Measurements from ENCODE around the gene TIMM8B.
A peak's percentile ranks its signal among the peaks of the same experiment; 100 is the strongest.
"Not testable (repeated sequence)": the region's sequence is repeated elsewhere in the genome, so short reads cannot be mapped to it uniquely, and the experiment has no call there.

TIMM8B gene

DNA sequence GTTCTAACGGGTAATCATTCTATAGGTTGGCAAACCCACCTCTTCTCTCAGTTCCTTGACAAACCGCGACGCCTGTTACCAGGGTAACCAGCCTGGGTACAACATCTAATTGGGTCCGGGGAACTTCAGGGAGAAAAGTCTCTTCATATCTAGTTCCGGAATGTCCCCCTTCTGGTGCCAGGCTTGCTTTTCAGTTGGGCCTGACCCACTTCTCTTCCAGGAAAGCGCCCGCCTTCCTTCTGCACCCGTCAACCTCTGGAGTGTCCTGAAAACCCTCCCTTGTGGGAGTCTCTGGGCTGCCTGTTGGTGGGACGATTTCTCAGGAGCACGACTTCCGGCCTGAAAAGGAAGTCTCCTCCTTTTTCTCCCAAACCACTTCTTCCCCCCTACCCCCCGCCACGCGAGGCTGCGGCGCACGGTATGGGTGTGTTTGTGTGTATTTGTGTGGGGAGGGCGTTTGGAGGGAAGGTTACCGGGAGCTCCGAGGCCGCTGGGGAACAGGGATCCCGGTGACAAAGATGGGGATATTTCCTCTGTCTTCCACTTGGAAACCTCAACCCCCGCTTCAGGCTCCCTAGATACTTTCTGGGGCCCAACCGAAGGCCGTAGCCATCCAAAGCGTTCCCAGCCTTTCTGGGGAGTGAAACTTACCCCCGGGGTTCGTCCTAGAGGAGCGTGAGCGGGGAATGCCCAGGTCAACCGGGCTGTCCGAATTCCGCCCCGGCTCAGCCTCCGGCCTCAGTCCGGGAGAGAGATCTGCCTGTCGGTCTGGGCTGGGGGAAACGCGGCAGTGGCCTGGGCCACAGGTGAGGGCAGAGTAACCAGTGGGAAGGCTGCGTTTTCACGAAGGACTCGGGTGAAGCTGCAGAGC, 12.4 kb downstream of the TIMM8B start, which contains the start of the genes NKAPD1 and PIH1D2:
Gene NKAPD1, plus strand, starts transcription at position 359 of the 871 bp plus-strand sequence. CDS start 1,276 bp downstream, outside the sequence.
Gene PIH1D2, minus strand, starts transcription at position 77 of the 871 bp plus-strand sequence. CDS start 843 bp downstream, outside the sequence.
- DNase-seq: peak; percentile 56

DNA sequence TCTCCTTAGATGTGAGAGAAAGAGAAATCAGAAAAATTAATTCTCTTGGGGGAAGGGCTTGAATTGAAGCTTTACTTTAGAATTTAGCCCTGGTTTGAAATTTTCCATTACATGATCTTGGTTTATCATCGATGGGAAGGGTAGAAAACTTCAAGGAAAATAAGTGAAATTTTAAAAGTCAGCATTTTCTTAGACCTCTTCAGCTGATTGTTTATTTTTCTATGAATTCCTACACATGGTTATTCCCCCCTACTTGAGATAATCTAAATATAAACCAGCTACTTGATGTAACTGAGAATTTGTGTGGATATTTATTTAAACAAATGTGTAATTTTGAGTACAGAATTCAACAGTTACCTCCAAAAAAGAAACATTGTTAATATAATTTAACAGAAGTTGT, 23.6 kb downstream of the TIMM8B start:
- DNase-seq: no peak

DNA sequence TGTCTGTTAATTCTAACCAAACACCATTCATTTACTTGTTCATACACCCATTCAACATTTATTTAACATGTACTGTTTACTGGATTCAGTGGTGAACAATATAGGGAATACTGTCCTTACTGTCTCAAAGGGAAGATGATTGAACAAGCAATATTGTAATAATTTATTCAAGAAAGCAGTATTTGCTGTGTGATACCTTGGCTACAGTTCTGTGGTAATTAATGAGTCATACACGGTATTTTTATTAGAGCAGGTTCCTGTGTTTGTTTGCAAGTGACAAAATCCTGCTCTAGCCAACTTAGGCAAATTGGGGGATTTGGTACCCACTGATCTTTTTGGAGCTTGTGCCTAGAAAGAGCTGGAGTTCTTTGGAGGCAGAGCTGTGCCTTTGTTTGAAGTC, 28.5 kb downstream of the TIMM8B start:
- no peak for DNase-seq

DNA sequence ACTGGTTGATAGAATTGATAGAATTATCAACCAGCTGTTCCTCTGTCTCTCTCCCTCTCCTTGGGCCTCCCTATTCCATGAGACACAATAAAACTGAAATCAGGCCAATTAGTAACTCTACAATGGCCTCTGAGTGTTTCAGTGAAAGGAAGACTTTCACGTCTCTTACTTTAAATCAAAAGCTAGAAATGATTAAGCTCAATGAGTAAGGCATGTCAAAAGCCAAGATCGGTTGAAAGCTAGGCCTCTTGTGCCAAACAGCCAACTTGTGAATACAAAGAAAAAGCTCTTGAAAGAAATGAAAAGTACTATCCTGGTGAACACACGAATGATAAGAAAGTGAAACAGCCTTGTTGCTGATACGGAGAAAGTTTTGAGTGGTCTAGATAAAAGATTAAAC, 29.4 kb downstream of the TIMM8B start:
- no peak for DNase-seq

DNA sequence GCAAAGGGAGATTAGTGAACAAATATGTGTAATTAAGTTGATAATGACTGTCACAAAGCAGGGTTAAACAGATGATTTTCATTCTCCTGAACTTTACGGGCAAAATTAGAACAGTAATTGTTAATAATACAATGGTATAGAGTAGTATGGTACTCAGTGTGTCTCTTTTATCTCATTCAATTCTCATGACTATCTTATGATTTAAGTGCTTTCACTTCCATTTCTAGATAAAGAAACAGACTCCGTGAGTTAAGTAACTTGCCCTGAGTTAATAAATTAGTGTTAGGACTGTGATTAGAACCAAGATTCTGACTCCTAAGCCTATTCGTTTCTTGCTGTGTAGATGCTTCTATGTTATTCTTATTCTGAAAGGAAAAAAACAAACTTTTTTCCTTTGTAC, 34.8 kb downstream of the TIMM8B start:
- no peak for DNase-seq

DNA sequence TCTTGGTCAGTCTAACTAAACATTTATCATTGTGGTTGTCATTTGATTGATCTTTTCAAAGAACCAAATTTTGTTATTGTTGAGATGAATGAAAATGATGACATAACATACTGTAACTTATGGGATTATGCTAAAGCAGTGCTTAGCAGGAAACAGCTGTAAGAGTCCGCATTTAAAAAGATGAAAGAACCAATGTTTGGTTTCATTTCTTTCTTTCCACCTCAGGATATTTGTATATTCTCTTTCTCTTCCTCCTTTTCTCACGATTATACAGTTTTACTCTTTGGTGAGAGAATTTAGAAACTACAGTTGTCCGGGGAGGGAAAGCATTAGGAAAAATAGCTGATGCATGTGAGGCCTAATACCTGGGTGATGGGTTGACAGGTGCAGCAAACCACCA, 35.8 kb downstream of the TIMM8B start:
- DNase-seq: no peak

DNA sequence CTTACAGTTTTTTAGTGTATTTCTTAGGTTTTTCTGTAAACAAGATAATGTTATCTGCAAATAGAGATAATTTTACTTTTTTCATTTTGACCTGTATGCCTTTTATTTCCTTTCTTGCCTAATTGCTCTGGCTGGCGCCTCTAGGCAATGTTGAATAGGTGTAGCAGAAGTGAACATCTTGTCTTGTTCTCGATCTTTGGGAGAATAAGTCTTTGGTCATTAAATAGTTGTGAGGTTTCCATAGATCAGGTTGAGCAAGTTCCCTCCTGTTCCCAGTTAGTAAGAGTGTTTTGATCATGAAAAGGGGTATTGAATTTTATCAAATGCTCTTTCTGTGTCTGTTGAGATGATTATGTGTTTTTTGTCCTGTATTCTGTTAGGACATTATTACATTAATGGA, 36.8 kb downstream of the TIMM8B start:
- no peak for DNase-seq

DNA sequence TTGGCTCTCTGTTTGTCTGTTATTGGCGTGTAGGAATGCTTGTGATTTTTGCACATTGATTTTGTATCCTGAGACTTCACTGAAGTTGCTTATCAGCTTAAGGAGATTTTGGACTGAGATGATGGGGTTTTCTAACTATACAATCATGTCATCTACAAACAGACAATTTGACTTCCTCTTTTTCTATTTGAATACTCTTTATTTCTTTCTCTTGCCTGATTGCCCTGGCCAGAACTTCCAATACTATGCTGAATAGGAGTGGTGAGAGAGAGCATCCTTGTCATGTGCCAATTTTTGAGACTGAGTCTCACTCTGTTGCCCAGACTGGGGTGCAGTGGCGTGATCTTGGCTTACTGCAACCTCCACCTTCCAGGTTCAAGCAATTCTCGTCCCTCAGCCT, 38.3 kb downstream of the TIMM8B start:
- DNase-seq: not testable (repeated sequence)

DNA sequence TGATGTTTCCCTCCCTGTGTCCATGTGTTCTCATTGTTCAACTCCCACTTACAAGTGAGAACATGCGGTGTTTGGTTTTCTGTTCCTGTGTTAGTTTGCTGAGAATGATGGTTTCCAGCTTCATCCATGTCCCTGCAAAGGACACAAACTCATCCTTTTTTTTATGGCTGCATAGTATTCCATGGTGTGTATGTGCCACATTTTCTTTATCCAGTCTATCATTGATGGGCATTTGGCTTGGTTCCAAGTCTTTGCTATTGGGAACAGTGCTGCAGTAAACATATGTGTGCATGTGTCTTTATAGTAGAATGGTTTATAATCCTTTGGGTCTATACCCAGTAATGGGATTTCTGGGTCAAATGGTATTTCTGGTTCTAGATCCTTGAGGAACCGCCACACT, 39.9 kb downstream of the TIMM8B start:
- DNase-seq: not testable (repeated sequence)

DNA sequence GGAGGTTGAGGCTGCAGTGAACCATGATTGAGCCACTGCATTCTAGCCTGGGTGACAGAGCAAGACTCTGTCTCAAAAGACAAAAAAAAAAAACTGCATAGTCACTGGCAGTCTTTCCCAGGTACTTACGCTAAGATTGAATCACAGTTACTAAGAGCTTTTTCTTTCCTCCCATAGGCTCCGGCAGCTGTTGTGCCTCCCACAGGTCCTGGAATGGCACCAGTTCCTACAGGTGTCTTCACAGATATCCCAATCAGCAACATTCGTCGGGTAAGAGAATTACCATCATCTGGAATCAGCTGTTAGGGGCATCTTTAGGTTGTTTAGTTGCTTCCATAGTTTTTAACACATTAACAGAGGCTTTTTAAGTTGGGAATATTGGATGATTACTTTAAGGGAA, 41.6 kb downstream of the TIMM8B start:
- no peak for DNase-seq

DNA sequence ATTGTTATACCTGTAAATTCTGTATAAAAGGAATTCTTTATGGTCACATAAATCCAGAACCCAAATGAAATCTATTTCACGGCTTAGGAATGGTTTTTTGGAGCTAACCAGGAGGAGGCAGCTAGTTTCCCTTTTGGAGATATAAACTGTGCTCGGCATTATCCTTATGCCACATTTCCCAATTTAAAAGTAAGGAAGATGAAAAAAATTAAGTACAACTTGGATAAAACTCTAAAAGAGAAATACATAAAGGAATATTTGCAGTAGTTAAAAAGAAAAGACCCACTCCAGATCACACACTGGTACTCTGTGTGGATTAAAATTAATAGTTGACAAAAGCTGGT, 43.6 kb downstream of the TIMM8B start:
- DNase-seq: no peak

DNA sequence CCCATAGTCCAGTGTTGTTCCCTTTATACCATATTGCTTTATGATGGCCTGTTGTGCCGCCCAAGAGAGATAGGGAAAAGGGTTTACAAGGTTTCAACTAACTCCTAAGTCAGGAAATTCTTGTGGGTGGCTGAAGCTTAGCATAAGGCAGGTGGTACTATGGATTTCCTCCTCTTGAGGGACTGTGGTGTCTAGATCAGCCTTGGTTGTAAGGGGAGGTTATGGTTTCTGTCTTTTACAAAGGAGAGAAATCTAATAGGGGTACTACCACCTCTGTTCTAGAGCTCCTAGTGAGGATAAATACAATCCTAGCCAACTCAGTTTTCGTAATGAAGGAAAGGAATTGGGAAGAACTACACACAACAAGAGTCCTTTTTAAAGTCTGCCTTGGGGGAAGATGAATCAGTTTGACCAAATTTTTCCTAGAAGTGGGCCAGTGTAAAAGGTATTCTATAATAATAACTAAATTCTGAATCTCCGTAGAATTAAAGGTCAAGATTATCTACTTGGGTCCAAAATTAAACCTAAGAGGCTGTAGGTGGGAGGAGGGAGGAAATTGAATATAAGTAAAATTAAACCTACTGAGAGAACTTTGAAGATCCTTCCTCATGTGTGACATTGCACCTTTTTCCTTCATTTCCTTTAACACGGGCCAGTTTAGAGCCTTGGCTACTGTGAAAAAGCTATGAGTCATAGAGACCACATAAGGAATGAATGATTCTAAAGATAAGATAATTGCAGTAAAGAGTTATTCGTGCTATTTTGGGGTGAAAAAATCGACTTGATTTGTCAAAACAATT, 44.2 kb downstream of the TIMM8B start:
- DNase-seq: no peak

DNA sequence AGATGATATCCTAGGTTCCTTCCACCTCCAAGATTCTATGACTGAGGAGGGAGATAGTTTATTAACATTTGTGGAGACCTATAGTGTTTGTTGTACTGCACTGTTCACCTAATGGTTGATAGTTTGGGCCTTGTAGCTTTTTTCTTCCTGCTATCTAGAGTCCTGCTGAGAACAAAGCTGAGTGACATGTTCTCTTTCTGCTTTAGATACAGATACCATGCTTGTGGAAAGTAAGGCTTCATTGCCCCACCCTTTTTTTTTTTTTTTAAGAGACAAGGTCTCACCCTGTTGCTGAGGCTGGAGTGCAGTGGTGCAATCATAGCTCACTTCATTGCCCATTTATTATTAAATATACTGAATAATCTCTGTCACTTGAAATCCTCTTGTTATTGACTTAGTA, 49.0 kb downstream of the TIMM8B start:
- DNase-seq: no peak

Measured in 8988T (cell line).